Gastrocnemius medialis (tissue), 4 donors: ENCODE results near the gene HLCS.

Experiments
- POLR2A ChIP-seq, 2 donors: fragments of 450-650 bp; IDR thresholded peaks; one replicate each; pipeline ENCODE4 v1.6.1; 2017; ENCODE audit warnings: antibody characterized with exemption in 2 of 2, mild to moderate bottlenecking in 2 of 2, moderate library complexity in 2 of 2
- TF ChIP-seq, protein P1 (sequence below), 5 experiments: fragments of 450-650 bp in 3 of 5; fragments of 200-600 bp in 2 of 5; sonication (generic) in 2 of 5; IDR thresholded peaks in 4 of 5; conservative IDR thresholded peaks in 1 of 5; 1 replicate in 4 of 5; 2 replicates in 1 of 5; pipeline ENCODE4 v1.5.1; 2016 to 2019; ENCODE audit warnings: antibody characterized with exemption in 5 of 5, mild to moderate bottlenecking in 3 of 5, moderate library complexity in 3 of 5

DNA sequence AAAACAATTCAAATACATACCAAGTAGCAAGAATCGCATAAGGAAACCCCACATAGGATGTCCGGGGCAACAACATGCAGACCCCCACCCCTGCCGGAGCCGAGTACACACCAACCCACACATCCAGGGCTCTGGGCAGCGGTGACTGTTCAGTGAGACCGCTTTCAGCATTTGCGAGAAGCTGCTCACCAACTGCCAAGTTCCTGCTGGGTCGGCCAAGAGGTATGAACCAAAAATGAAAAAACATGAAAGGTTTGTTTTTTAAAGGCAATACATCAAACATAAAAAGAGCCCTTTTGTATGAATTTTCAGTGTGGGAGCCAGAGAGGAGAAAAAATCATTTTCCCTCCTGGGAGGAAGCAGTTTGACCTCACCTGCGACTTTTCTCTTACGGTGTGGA lies 175.3 kb downstream of the HLCS start:
- TF ChIP-seq, protein P1, sequence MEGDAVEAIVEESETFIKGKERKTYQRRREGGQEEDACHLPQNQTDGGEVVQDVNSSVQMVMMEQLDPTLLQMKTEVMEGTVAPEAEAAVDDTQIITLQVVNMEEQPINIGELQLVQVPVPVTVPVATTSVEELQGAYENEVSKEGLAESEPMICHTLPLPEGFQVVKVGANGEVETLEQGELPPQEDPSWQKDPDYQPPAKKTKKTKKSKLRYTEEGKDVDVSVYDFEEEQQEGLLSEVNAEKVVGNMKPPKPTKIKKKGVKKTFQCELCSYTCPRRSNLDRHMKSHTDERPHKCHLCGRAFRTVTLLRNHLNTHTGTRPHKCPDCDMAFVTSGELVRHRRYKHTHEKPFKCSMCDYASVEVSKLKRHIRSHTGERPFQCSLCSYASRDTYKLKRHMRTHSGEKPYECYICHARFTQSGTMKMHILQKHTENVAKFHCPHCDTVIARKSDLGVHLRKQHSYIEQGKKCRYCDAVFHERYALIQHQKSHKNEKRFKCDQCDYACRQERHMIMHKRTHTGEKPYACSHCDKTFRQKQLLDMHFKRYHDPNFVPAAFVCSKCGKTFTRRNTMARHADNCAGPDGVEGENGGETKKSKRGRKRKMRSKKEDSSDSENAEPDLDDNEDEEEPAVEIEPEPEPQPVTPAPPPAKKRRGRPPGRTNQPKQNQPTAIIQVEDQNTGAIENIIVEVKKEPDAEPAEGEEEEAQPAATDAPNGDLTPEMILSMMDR (IDR thresholded peaks at IDR 0.05 in 4 of 5, conservative IDR thresholded peaks at IDR 0.05 in 1 of 5) = no peak
- TF ChIP-seq POLR2A (IDR thresholded peaks at IDR 0.05) = no peak
